ENCODE results near the gene LSAMP. TPM values are rescaled to one million over a fixed set of nuclear protein-coding genes. Genes with fewer than 3 reads are reported as not detected.

LSAMP gene
- total and polyA plus RNA-seq, 9 of the 15 experiments (the other 6 are each of a cell fraction or from before 2014, with no cell fraction given): 0.09 to 0.11 TPM; not detected in 7

DNA sequence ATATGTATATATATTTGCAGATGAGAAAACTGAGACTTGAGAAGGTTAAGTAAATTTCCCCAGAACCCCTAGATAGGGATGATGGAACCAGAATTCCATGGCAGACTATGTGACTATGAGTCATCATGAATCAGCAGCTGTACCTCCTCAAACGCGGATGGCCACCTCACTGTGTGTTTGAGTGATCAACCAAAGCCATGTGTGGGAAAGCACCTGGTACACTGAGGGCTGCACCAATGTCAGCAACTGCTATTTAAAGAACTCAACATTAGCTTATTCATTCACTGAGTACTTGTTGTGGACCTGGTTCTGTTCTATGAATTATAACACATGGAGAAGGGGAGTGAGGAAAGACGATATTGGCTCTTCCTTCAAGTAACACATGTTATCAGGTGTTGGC is 445.0 kb downstream of the LSAMP start (continued):
- peak; percentile 56; the same call in 1 of the 2 replicates for TF ChIP-seq CREM (IDR thresholded peaks at IDR 0.05; ENCODE audit: low read depth)
- TF ChIP-seq ZNF583 (CRISPR knock-in tag; IDR thresholded peaks at IDR 0.05): 0 out of 2 replicates have a peak, but pooled peaks have one; percentile 20
- no peak for TF ChIP-seq KDM5B (IDR thresholded peaks at IDR 0.05; ENCODE audit: insufficient replicate concordance, low read depth, low read length)
- TF ChIP-seq EHMT2 (IDR thresholded peaks at IDR 0.05): peak; percentile 53; the same call in 1 of the 2 replicates
- TF ChIP-seq, protein P1, sequence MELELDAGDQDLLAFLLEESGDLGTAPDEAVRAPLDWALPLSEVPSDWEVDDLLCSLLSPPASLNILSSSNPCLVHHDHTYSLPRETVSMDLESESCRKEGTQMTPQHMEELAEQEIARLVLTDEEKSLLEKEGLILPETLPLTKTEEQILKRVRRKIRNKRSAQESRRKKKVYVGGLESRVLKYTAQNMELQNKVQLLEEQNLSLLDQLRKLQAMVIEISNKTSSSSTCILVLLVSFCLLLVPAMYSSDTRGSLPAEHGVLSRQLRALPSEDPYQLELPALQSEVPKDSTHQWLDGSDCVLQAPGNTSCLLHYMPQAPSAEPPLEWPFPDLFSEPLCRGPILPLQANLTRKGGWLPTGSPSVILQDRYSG (tag; conservative IDR thresholded peaks at IDR 0.05; ENCODE audit: low read depth): no peak
- TF ChIP-seq, protein P2, sequence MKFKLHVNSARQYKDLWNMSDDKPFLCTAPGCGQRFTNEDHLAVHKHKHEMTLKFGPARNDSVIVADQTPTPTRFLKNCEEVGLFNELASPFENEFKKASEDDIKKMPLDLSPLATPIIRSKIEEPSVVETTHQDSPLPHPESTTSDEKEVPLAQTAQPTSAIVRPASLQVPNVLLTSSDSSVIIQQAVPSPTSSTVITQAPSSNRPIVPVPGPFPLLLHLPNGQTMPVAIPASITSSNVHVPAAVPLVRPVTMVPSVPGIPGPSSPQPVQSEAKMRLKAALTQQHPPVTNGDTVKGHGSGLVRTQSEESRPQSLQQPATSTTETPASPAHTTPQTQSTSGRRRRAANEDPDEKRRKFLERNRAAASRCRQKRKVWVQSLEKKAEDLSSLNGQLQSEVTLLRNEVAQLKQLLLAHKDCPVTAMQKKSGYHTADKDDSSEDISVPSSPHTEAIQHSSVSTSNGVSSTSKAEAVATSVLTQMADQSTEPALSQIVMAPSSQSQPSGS (CRISPR knock-in tag; IDR thresholded peaks at IDR 0.05): no peak
- TF ChIP-seq, protein P3, sequence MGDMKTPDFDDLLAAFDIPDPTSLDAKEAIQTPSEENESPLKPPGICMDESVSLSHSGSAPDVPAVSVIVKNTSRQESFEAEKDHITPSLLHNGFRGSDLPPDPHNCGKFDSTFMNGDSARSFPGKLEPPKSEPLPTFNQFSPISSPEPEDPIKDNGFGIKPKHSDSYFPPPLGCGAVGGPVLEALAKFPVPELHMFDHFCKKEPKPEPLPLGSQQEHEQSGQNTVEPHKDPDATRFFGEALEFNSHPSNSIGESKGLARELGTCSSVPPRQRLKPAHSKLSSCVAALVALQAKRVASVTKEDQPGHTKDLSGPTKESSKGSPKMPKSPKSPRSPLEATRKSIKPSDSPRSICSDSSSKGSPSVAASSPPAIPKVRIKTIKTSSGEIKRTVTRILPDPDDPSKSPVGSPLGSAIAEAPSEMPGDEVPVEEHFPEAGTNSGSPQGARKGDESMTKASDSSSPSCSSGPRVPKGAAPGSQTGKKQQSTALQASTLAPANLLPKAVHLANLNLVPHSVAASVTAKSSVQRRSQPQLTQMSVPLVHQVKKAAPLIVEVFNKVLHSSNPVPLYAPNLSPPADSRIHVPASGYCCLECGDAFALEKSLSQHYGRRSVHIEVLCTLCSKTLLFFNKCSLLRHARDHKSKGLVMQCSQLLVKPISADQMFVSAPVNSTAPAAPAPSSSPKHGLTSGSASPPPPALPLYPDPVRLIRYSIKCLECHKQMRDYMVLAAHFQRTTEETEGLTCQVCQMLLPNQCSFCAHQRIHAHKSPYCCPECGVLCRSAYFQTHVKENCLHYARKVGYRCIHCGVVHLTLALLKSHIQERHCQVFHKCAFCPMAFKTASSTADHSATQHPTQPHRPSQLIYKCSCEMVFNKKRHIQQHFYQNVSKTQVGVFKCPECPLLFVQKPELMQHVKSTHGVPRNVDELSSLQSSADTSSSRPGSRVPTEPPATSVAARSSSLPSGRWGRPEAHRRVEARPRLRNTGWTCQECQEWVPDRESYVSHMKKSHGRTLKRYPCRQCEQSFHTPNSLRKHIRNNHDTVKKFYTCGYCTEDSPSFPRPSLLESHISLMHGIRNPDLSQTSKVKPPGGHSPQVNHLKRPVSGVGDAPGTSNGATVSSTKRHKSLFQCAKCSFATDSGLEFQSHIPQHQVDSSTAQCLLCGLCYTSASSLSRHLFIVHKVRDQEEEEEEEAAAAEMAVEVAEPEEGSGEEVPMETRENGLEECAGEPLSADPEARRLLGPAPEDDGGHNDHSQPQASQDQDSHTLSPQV (IDR thresholded peaks at IDR 0.05): peak; percentile 91
- TF ChIP-seq NFATC3 (IDR thresholded peaks at IDR 0.05): no peak
- TF ChIP-seq, protein P4, sequence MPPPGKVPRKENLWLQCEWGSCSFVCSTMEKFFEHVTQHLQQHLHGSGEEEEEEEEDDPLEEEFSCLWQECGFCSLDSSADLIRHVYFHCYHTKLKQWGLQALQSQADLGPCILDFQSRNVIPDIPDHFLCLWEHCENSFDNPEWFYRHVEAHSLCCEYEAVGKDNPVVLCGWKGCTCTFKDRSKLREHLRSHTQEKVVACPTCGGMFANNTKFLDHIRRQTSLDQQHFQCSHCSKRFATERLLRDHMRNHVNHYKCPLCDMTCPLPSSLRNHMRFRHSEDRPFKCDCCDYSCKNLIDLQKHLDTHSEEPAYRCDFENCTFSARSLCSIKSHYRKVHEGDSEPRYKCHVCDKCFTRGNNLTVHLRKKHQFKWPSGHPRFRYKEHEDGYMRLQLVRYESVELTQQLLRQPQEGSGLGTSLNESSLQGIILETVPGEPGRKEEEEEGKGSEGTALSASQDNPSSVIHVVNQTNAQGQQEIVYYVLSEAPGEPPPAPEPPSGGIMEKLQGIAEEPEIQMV (tag; conservative IDR thresholded peaks at IDR 0.05; ENCODE audit: low read depth): peak; percentile 54; the same call in 1 of the 2 replicates
- peak; percentile 37 to 39; a peak in 2 of 4 replicates for TF ChIP-seq TRIM24 (IDR thresholded peaks at IDR 0.05)
- peak; percentile 76 for TF ChIP-seq FOS (IDR thresholded peaks at IDR 0.05; ENCODE audit: extremely low read depth, insufficient read length)
- peak; percentile 17; the same call in 1 of the 2 replicates for TF ChIP-seq SOX6 (IDR thresholded peaks at IDR 0.05)
- peak; percentile 78 for TF ChIP-seq SMARCA4 (IDR thresholded peaks at IDR 0.05)
- no peak for TF ChIP-seq NR2F6 (CRISPR knock-in tag; IDR thresholded peaks at IDR 0.05)
- no peak for TF ChIP-seq ATF1 (CRISPR knock-in tag; IDR thresholded peaks at IDR 0.05)
- 0 out of 2 replicates have a peak, but pooled peaks have one; percentile 24 for TF ChIP-seq ATF1 (tag; IDR thresholded peaks at IDR 0.05)
- TF ChIP-seq JUN (IDR thresholded peaks at IDR 0.05; ENCODE audit: borderline replicate concordance, low read depth, low read length): peak; percentile 91
- no peak for TF ChIP-seq JUN (CRISPR knock-in tag; IDR thresholded peaks at IDR 0.05; ENCODE audit: borderline replicate concordance)
- no peak for TF ChIP-seq CHD2 (IDR thresholded peaks at IDR 0.05; ENCODE audit: low read depth, low read length)
- peak; percentile 71; the same call in 1 of the 2 replicates for TF ChIP-seq DMBX1 (CRISPR knock-in tag; IDR thresholded peaks at IDR 0.05; ENCODE audit: borderline replicate concordance)
- peak; percentile 82 for TF ChIP-seq L3MBTL2 (IDR thresholded peaks at IDR 0.05)
- TF ChIP-seq FOXJ2 (tag; IDR thresholded peaks at IDR 0.05): 0 out of 2 replicates have a peak, but pooled peaks have one; percentile 14
- TF ChIP-seq MAFK (IDR thresholded peaks at IDR 0.05; ENCODE audit: low read length): peak; percentile 76
- peak; percentile 66 for TF ChIP-seq EP300 (IDR thresholded peaks at IDR 0.05; ENCODE audit: low read length)
- TF ChIP-seq C11orf30 (IDR thresholded peaks at IDR 0.05; ENCODE audit: low read depth): peak; percentile 76
